OCI-LY3 (cell line): ENCODE measurements around the gene TTLL5.

Source experiments
- H2AFZ ChIP-seq: fragments of 200-600, 300-600 bp; shearing (Covaris generic); 2 replicates; pipeline ENCODE4 v1.6.0; 2014; ENCODE audit warnings: antibody characterized with exemption, low read depth, low read length
- H3K27ac ChIP-seq: fragments of 200-600, 300-600 bp; sonication (generic); 2 replicates; pipeline ENCODE4 v1.5.1; 2014; ENCODE audit warnings: mild to moderate bottlenecking, low read length, moderate library complexity, mixed read lengths
- H3K27me3 ChIP-seq: fragments of 200-600, 300-600 bp; sonication (generic); 2 replicates; pipeline ENCODE4 v1.6.1; 2014; ENCODE audit warnings: low read depth, low read length, mixed read lengths
- H3K36me3 ChIP-seq: fragments of 200-600, 300-600 bp; sonication (generic); replicated peaks from 2 replicates; pipeline ENCODE3; 2014; ENCODE audit warnings: low read depth, low read length, mixed read lengths
- H3K4me1 ChIP-seq: fragments of 300-600, 200-600 bp; sonication (generic); 2 replicates; pipeline ENCODE4 v1.6.1; 2014; ENCODE audit warnings: low read length, mixed read lengths
- H3K4me2 ChIP-seq: fragments of 200-600, 300-600 bp; sonication (generic); 2 replicates; pipeline ENCODE4 v1.6.1; 2014; ENCODE audit warnings: low read length, mixed read lengths
- H3K4me3 ChIP-seq: fragments of 300-600, 200-600 bp; sonication (generic); 2 replicates; pipeline ENCODE4 v1.5.1; 2014; ENCODE audit warnings: antibody characterized with exemption, mild to moderate bottlenecking, low read length, moderate library complexity
- H3K79me2 ChIP-seq: fragments of 300-600, 200-600 bp; shearing (Covaris generic); 2 replicates; pipeline ENCODE4 v1.6.1; 2014; ENCODE audit warnings: mild to moderate bottlenecking, low read length, mixed read lengths
- H3K9ac ChIP-seq: fragments of 300-600, 200-600 bp; shearing (Covaris generic); 2 replicates; pipeline ENCODE4 v1.6.0; 2014; ENCODE audit warnings: mild to moderate bottlenecking, low read length, moderate library complexity
- H3K9me3 ChIP-seq: fragments of 200-600, 300-600 bp; shearing (Covaris generic); 2 replicates; pipeline ENCODE4 v1.6.1; 2014; ENCODE audit warnings: low read length, mixed read lengths; ENCODE audit not compliant: insufficient read depth
- H4K20me1 ChIP-seq: fragments of 200-600, 300-600 bp; sonication (generic); 2 replicates; pipeline ENCODE4 v1.6.1; 2016; ENCODE audit warnings: low read length, mixed read lengths; ENCODE audit not compliant: insufficient read depth
- CTCF ChIP-seq: fragments of 200-600, 300-600 bp; sonication (generic); IDR thresholded peaks from 2 replicates; pipeline ENCODE4 v1.5.1; 2014; ENCODE audit warnings: antibody characterized with exemption, low read length, low read depth
- EZH2phosphoT487 ChIP-seq: fragments of 200-600 bp; shearing (Covaris generic); IDR thresholded peaks from 2 replicates; pipeline ENCODE4 v1.6.1; 2018; ENCODE audit warnings: antibody characterized with exemption, mixed run types, low read depth

Gene TTLL5

GRCh38 chr14:75711796-75712211 is 50.8 kb downstream of the TTLL5 start:
- Histone ChIP-seq H3K9ac (no peak overlapping the region), H3K79me2 (no peaks in the 10 kb centered on the region), H4K20me1 (no peaks in the 10 kb centered on the region), H3K9me3 (no peaks in the 10 kb centered on the region), H3K36me3 (peaks cover 9% of the 10 kb centered on the region), H3K4me3 (no peak overlapping the region), H2AFZ (no peak overlapping the region), H3K27me3 (no peaks in the 10 kb centered on the region), H3K4me1 (peaks cover 9% of the 10 kb centered on the region; the same call in 1 of the 2 replicates), H3K4me2 (no peak overlapping the region), H3K27ac (no peak overlapping the region)
- TF ChIP-seq CTCF (no peak), EZH2phosphoT487 (no peak)

- Histone ChIP-seq H3K4me2 (no peak overlapping the region), H2AFZ (no peak overlapping the region), H3K9me3 (no peaks in the 10 kb centered on the region), H3K27ac (no peak overlapping the region), H3K79me2 (no peaks in the 10 kb centered on the region), H3K4me3 (no peak overlapping the region), H3K4me1 (peaks cover 9% of the 10 kb centered on the region; the same call in 1 of the 2 replicates), H3K36me3 (peaks cover 18% of the 10 kb centered on the region), H3K9ac (no peak overlapping the region), H3K27me3 (no peaks in the 10 kb centered on the region), H4K20me1 (no peaks in the 10 kb centered on the region)
- no peak for TF ChIP-seq CTCF
- TF ChIP-seq EZH2phosphoT487: no peak
These were observed 53.9 kb downstream of the TTLL5 start for GRCh38 chr14:75714991-75715390.

- Histone ChIP-seq H3K27me3 (no peaks in the 10 kb centered on the region), H2AFZ (no peak overlapping the region), H3K27ac (no peak overlapping the region), H3K4me1 (peaks cover 9% of the 10 kb centered on the region; the same call in 1 of the 2 replicates), H3K4me2 (no peak overlapping the region), H4K20me1 (no peaks in the 10 kb centered on the region), H3K36me3 (peaks cover 21% of the 10 kb centered on the region), H3K9me3 (no peaks in the 10 kb centered on the region), H3K79me2 (no peaks in the 10 kb centered on the region), H3K4me3 (no peak overlapping the region), H3K9ac (no peak overlapping the region)
- TF ChIP-seq CTCF (no peak), EZH2phosphoT487 (no peak)
These were observed 55.1 kb downstream of the TTLL5 start for GRCh38 chr14:75715926-75716780.

- H3K27ac ChIP-seq: no peak overlapping the region
- no peaks in the 10 kb centered on the region for H3K9me3 ChIP-seq
- no peaks in the 10 kb centered on the region for H3K4me1 ChIP-seq
- TF ChIP-seq EZH2phosphoT487: no peak
- TF ChIP-seq CTCF: no peak
- H3K4me2 ChIP-seq: no peak overlapping the region
- peaks cover 28% of the 10 kb centered on the region for H3K36me3 ChIP-seq
- no peaks in the 10 kb centered on the region for H3K79me2 ChIP-seq
- H2AFZ ChIP-seq: no peak overlapping the region
- no peak overlapping the region for H3K4me3 ChIP-seq
- no peaks in the 10 kb centered on the region for H3K27me3 ChIP-seq
- H4K20me1 ChIP-seq: no peaks in the 10 kb centered on the region
- no peak overlapping the region for H3K9ac ChIP-seq
These were observed 56.7 kb downstream of the TTLL5 start for GRCh38 chr14:75717729-75718128.
